ENCODE results near the gene BRF1.
A peak's percentile ranks its signal among the peaks of the same experiment; 100 is the strongest.
"Not testable (repeated sequence)": the region's sequence is repeated elsewhere in the genome, so short reads cannot be mapped to it uniquely, and the experiment has no call there.

Gene BRF1

DNA sequence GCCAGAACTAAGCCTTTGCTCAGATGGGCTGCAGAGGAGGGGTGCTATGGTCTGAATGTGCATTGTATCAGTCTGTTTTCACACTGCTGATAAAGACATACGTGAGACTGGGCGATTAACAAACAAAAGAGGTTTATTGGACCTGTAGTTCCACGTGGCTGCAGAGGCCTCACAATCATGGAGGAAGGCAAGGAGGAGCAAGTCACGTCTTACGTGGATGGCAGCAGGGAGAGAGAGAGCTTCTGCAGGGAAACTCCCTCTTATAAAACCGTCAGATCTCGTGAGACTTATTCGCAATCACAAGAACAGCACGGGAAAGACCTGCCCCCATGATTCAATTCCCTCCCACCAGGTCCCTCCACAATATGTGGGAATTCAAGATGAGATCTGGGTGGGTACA is 3.8 kb upstream of the BRF1 start:
- no peak overlapping the region for H3K9ac ChIP-seq (ENCODE audit: low read depth, low read length, poor library complexity, severe bottlenecking)
- H3K79me2 ChIP-seq (ENCODE audit: insufficient read depth, low read length): peaks cover 9% of the 10 kb centered on the region
- no peak overlapping the region for H2AFZ ChIP-seq (ENCODE audit: low read length)
- no peak overlapping the region for H3K4me2 ChIP-seq (ENCODE audit: low read depth, low read length, poor library complexity, severe bottlenecking)
- H3K4me1 ChIP-seq (ENCODE audit: insufficient read depth, low read length, poor library complexity, severe bottlenecking): peaks cover 12% of the 10 kb centered on the region
- no peaks in the 10 kb centered on the region for H3K27me3 ChIP-seq (ENCODE audit: insufficient read depth, low read length, poor library complexity, severe bottlenecking)
- no peak overlapping the region for H3K4me3 ChIP-seq (ENCODE audit: low read length, poor library complexity, severe bottlenecking)
- no peaks in the 10 kb centered on the region for H3K9me2 ChIP-seq (replicated peaks; ENCODE audit: low read depth, low read length)
- H3K36me3 ChIP-seq (ENCODE audit: insufficient read depth, low read length): no peaks in the 10 kb centered on the region
- no peaks in the 10 kb centered on the region for H3F3A ChIP-seq (ENCODE audit: low read depth)
- no peaks in the 10 kb centered on the region for H3K9me3 ChIP-seq (ENCODE audit: insufficient read depth, low read depth, low read length)
- H4K20me1 ChIP-seq (ENCODE audit: insufficient read depth, low read length, poor library complexity, severe bottlenecking): peaks cover 4% of the 10 kb centered on the region
- TF ChIP-seq, protein P1, sequence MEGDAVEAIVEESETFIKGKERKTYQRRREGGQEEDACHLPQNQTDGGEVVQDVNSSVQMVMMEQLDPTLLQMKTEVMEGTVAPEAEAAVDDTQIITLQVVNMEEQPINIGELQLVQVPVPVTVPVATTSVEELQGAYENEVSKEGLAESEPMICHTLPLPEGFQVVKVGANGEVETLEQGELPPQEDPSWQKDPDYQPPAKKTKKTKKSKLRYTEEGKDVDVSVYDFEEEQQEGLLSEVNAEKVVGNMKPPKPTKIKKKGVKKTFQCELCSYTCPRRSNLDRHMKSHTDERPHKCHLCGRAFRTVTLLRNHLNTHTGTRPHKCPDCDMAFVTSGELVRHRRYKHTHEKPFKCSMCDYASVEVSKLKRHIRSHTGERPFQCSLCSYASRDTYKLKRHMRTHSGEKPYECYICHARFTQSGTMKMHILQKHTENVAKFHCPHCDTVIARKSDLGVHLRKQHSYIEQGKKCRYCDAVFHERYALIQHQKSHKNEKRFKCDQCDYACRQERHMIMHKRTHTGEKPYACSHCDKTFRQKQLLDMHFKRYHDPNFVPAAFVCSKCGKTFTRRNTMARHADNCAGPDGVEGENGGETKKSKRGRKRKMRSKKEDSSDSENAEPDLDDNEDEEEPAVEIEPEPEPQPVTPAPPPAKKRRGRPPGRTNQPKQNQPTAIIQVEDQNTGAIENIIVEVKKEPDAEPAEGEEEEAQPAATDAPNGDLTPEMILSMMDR (conservative IDR thresholded peaks at IDR 0.05; ENCODE audit: low read length): no peak
- no peak for TF ChIP-seq EZH2phosphoT487 (IDR thresholded peaks at IDR 0.05; ENCODE audit: borderline replicate concordance)

DNA sequence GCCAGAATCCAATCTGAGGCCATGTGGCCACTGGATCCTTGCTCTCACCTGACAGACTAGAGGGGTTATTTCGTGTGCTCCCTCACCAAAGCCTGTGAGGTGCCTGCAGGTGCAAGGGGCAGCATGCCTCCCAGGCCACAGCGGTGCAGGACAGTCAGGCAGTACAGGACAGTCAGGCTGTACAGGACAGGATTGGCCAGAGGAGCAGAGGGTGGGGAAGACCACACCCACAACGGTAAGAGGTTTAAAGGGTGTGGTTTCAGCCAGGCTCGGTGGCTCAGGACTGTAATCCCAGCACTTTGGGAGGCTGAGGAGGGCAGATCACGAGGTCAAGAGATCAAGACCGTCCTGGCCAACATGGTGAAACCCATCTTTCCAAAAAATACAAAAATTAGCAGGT is 3.1 kb upstream of the BRF1 start:
- no peak overlapping the region for H3K4me3 ChIP-seq (ENCODE audit: low read length, poor library complexity, severe bottlenecking)
- H3K4me2 ChIP-seq (ENCODE audit: low read depth, low read length, poor library complexity, severe bottlenecking): no peak overlapping the region
- H3K9ac ChIP-seq (ENCODE audit: low read depth, low read length, poor library complexity, severe bottlenecking): no peak overlapping the region
- no peaks in the 10 kb centered on the region for H3K27me3 ChIP-seq (ENCODE audit: insufficient read depth, low read length, poor library complexity, severe bottlenecking)
- H4K20me1 ChIP-seq (ENCODE audit: insufficient read depth, low read length, poor library complexity, severe bottlenecking): peaks cover 6% of the 10 kb centered on the region
- H3K36me3 ChIP-seq (ENCODE audit: insufficient read depth, low read length): no peaks in the 10 kb centered on the region
- H3K4me1 ChIP-seq (ENCODE audit: insufficient read depth, low read length, poor library complexity, severe bottlenecking): peaks cover 12% of the 10 kb centered on the region
- H3K9me2 ChIP-seq (replicated peaks; ENCODE audit: low read depth, low read length): no peaks in the 10 kb centered on the region
- no peaks in the 10 kb centered on the region for H3F3A ChIP-seq (ENCODE audit: low read depth)
- no peaks in the 10 kb centered on the region for H3K9me3 ChIP-seq (ENCODE audit: insufficient read depth, low read depth, low read length)
- no peak overlapping the region; the same call in 1 of the 2 replicates for H2AFZ ChIP-seq (ENCODE audit: low read length)
- H3K79me2 ChIP-seq (ENCODE audit: insufficient read depth, low read length): peaks cover 15% of the 10 kb centered on the region
- TF ChIP-seq EZH2phosphoT487 (IDR thresholded peaks at IDR 0.05; ENCODE audit: borderline replicate concordance): no peak
- TF ChIP-seq, protein P1 (conservative IDR thresholded peaks at IDR 0.05; ENCODE audit: low read length): no peak

DNA sequence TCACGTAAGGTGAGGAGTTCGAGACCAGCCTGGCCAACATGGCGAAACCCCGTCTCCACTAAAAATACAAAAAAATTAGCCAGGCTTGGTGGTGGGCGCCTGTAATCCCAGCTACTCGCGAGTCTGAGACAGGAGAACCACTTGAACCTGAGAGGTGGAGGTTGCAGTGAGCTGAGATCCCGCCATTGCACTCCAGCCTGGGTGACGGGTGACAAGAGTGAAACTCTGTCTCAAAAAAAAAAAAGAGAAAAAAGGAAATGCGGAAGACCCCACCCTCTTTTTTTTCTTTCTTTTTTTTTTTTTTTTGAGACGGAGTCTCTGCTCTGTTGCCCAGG is 1.1 kb upstream of the BRF1 start:
- Histone ChIP-seq H3K4me1 (ENCODE audit: insufficient read depth, low read length, poor library complexity, severe bottlenecking) (peaks cover 21% of the 10 kb centered on the region), H3K4me3 (ENCODE audit: low read length, poor library complexity, severe bottlenecking) (peak overlapping the region; percentile 96), H2AFZ (ENCODE audit: low read length) (0 out of 2 replicates have a peak overlapping the region, but pooled peaks have one; percentile 95), H3K79me2 (ENCODE audit: insufficient read depth, low read length) (peaks cover 35% of the 10 kb centered on the region), H3K9ac (ENCODE audit: low read depth, low read length, poor library complexity, severe bottlenecking) (peak overlapping the region; percentile 31), H3K4me2 (ENCODE audit: low read depth, low read length, poor library complexity, severe bottlenecking) (peak overlapping the region; percentile 76)
- not testable (repeated sequence) for H3K9me3 ChIP-seq (ENCODE audit: insufficient read depth, low read depth, low read length); H3K27me3 ChIP-seq (ENCODE audit: insufficient read depth, low read length, poor library complexity, severe bottlenecking); H3F3A ChIP-seq (ENCODE audit: low read depth); H4K20me1 ChIP-seq (ENCODE audit: insufficient read depth, low read length, poor library complexity, severe bottlenecking); H3K36me3 ChIP-seq (ENCODE audit: insufficient read depth, low read length); H3K9me2 ChIP-seq (replicated peaks; ENCODE audit: low read depth, low read length)

DNA sequence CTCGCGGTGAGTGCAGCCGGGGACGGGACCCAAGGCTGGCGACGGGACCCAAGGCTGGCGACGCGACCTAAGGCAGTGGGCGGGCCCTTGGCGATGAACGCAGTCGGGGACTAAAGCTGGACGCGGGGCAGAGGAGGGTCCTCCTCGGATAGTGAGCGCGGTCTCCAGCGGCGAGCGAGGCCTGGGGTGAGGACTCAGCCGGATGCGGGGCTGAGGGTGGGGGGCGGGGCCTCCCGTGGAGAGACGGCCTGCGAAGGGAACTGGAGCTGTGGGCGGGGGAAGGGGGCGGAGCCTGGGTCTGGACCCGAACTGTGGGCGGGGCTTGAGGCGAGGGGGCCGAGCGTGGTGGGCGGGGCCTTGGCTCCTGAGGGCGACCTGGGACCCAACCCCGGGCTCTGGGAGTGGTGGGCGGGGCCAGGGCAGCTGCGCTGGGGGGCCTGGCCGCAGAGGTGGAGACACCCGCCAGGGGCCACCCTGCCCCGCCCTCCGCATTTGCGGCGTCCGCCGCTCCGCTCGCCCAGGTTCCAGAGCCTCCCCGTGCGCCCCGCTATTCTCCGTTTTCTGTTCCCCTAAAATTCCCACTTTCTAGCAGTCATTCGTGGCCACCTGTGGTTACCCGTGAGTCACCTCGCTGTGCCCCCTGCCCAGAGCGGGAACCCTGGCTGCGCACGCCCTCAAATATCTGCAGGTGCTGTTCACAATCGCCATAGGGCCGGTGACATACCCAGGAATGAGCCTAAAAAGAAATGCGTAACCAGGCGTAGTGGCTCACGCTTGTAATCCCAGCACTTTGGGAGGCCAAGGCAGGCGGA is 508 bp upstream of the BRF1 start:
- Histone ChIP-seq H2AFZ (ENCODE audit: low read length) (peak overlapping the region; percentile 95), H3K36me3 (ENCODE audit: insufficient read depth, low read length) (no peaks in the 10 kb centered on the region), H3K79me2 (ENCODE audit: insufficient read depth, low read length) (peaks cover 41% of the 10 kb centered on the region), H3K4me3 (ENCODE audit: low read length, poor library complexity, severe bottlenecking) (peak overlapping the region; percentile 96), H3K4me1 (ENCODE audit: insufficient read depth, low read length, poor library complexity, severe bottlenecking) (peaks cover 21% of the 10 kb centered on the region), H3K4me2 (ENCODE audit: low read depth, low read length, poor library complexity, severe bottlenecking) (peak overlapping the region; percentile 76), H4K20me1 (ENCODE audit: insufficient read depth, low read length, poor library complexity, severe bottlenecking) (peaks cover 6% of the 10 kb centered on the region), H3K9ac (ENCODE audit: low read depth, low read length, poor library complexity, severe bottlenecking) (peak overlapping the region; percentile 92), H3K27me3 (ENCODE audit: insufficient read depth, low read length, poor library complexity, severe bottlenecking) (no peaks in the 10 kb centered on the region), H3K9me2 (replicated peaks; ENCODE audit: low read depth, low read length) (no peaks in the 10 kb centered on the region), H3K9me3 (ENCODE audit: insufficient read depth, low read depth, low read length) (no peaks in the 10 kb centered on the region), H3F3A (ENCODE audit: low read depth) (no peaks in the 10 kb centered on the region)
- TF ChIP-seq EZH2phosphoT487 (IDR thresholded peaks at IDR 0.05; ENCODE audit: borderline replicate concordance): no peak
- TF ChIP-seq, protein P1 (conservative IDR thresholded peaks at IDR 0.05; ENCODE audit: low read length): no peak
